ENCODE results near the gene LAMA4.

DNA sequence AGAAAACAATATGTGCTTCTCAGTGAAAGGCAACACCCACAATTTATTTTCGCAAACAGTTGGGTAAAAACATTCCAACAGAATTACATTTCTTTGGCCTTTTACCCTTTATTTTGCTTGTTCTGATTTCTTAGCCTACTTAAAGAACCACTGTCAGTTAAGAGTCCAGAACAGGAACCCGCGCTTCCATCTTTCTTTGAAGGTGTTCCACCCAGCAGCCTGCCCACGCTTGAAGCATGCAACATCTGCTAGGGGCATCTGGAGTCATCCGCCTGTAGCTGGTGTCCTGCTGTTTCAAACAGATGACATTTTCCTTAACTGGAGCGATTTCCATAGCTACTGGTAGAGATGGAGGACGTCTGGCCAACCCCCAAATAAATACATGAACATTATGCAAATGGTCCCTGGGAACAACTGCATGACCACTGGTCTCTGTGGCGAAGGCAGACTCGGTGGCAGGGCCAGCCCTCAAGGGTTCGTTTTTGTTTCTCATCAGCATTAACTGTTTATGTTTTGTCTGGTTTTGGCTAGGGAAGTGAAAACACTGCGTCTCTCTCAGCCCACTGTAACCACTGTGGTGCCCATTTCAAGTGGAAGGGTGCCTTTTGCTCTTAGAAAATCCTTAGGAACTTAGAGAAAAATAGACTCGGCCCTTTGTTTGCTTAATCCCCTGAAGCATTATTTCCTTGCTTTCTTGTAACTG, 51.6 kb downstream of the LAMA4 start:
- TF ChIP-seq ZNF274 (IDR thresholded peaks at IDR 0.05; ENCODE audit: low read depth, low read length) (no peak), SUZ12 (IDR thresholded peaks at IDR 0.05; ENCODE audit: extremely low read depth, insufficient read depth, insufficient read length) (no peak)

All from NT2/D1 (cell line).